HepG2 (cell line): ENCODE results near the gene TMX2. TPM values are rescaled to one million over a fixed set of nuclear protein-coding genes. Genes with fewer than 3 reads are reported as not detected.

ENCODE experiments used
- AGO1 ChIP-seq: fragments of 200-400 bp; formaldehyde crosslinking; IDR thresholded peaks from 2 replicates; pipeline ENCODE4 v1.6.1; 2017; ENCODE audit warnings: mild to moderate bottlenecking, low read depth, low read length, moderate library complexity; ENCODE audit not compliant: poor library complexity, severe bottlenecking
- ARHGAP35 ChIP-seq: sonication (generic); formaldehyde crosslinking; IDR thresholded peaks from 2 replicates; pipeline ENCODE4 v1.9.0; 2022; ENCODE audit warnings: mild to moderate bottlenecking, inconsistent platforms, moderate library complexity, missing genetic modification reagents, borderline replicate concordance
- KMT2A ChIP-seq: sonication (generic); formaldehyde crosslinking; IDR thresholded peaks from 2 replicates; pipeline ENCODE4 v1.4.0; 2020; ENCODE audit warnings: missing genetic modification reagents
- MBNL3 ChIP-seq: fragments of 250-450 bp; sonication (Bioruptor Pico); conservative IDR thresholded peaks from 2 replicates; pipeline ENCODE4 v1.8.0; 2022; ENCODE audit warnings: mild to moderate bottlenecking, inconsistent platforms
- SCMH1 ChIP-seq: sonication (generic); formaldehyde crosslinking; IDR thresholded peaks from 2 replicates; pipeline ENCODE4 v1.9.0; 2021; ENCODE audit warnings: missing genetic modification reagents, mild to moderate bottlenecking, borderline replicate concordance
- SMARCC2 ChIP-seq: fragments of 450-650 bp; IDR thresholded peaks from 2 replicates; pipeline ENCODE4 v1.6.1; 2017; ENCODE audit warnings: antibody characterized with exemption, mild to moderate bottlenecking
- ZFP1 ChIP-seq: IDR thresholded peaks from 2 replicates; pipeline ENCODE4 v1.6.1; 2016
- ZMYM3 ChIP-seq: sonication (generic); formaldehyde crosslinking; IDR thresholded peaks from 2 replicates; pipeline ENCODE4 v1.5.1; 2020; ENCODE audit warnings: mild to moderate bottlenecking, missing genetic modification reagents
- ZNF232 ChIP-seq: sonication (generic); formaldehyde crosslinking; IDR thresholded peaks from 2 replicates; pipeline ENCODE4 v1.4.0; 2020; ENCODE audit warnings: missing genetic modification reagents, borderline replicate concordance
- ZNF44 ChIP-seq: sonication (generic); formaldehyde crosslinking; IDR thresholded peaks from 2 replicates; pipeline ENCODE4 v1.5.1; 2020; ENCODE audit warnings: mild to moderate bottlenecking, missing genetic modification reagents
- ZNF562 ChIP-seq: sonication (generic); formaldehyde crosslinking; IDR thresholded peaks from 2 replicates; pipeline ENCODE4 v1.8.0; 2022; ENCODE audit warnings: missing genetic modification reagents, borderline replicate concordance
- polyA plus RNA-seq, 8 experiments: library from polyadenylated mRNA; depleted of rRNA in 3 of 8; stranded (reverse) in 7 of 8; unstranded in 1 of 8; fragments of >200 nt; fragmentation: Illumina TruSeq in 4 of 8; extraction: Trizol in 4 of 8; gene quantifications; 2 replicates each; pipeline versions ENCODE4 v1.2.1 to v1.2.3, GENCODE V29; 2011 to 2016; ENCODE audit warnings: low read depth in 4 of 8, missing spikeins in 1 of 8, mixed read lengths in 1 of 8; ENCODE audit not compliant: insufficient read depth in 1 of 8
- total RNA-seq, 5 experiments: library from RNA; depleted of rRNA; stranded (reverse); fragments of >200 nt; fragmentation: Illumina TruSeq; extraction: Trizol; gene quantifications; 2 replicates each; pipeline ENCODE4 v1.2.3, GENCODE V29; 2016; ENCODE audit warnings: low read depth in 1 of 5
- TF ChIP-seq, protein P1 (sequence below): sonication (generic); formaldehyde crosslinking; IDR thresholded peaks from 2 replicates; pipeline ENCODE4 v1.9.0; 2021; ENCODE audit warnings: mild to moderate bottlenecking, missing genetic modification reagents
- TF ChIP-seq, protein P2 (sequence below): sonication (generic); formaldehyde crosslinking; IDR thresholded peaks from 2 replicates; pipeline ENCODE4 v1.8.0; 2022; ENCODE audit warnings: missing genetic modification reagents, low read depth, mild to moderate bottlenecking, borderline replicate concordance
- TF ChIP-seq, protein P3 (sequence below): sonication (generic); formaldehyde crosslinking; IDR thresholded peaks from 2 replicates; pipeline ENCODE4 v1.8.1; 2023; ENCODE audit warnings: missing genetic modification reagents, mild to moderate bottlenecking, borderline replicate concordance
- TF ChIP-seq, protein P4 (sequence below): sonication (generic); formaldehyde crosslinking; IDR thresholded peaks from 2 replicates; pipeline ENCODE4 v1.4.0; 2020; ENCODE audit warnings: missing genetic modification reagents
- TF ChIP-seq, protein P5 (sequence below): sonication (generic); formaldehyde crosslinking; IDR thresholded peaks from 2 replicates; pipeline ENCODE4 v1.5.1; 2020; ENCODE audit warnings: mild to moderate bottlenecking, missing genetic modification reagents, moderate library complexity

Gene TMX2
- total and polyA plus RNA-seq, 2 of the 13 experiments (the other 11 are each of a cell fraction or from before 2014, with no cell fraction given) = 84.5 to 129 TPM

DNA sequence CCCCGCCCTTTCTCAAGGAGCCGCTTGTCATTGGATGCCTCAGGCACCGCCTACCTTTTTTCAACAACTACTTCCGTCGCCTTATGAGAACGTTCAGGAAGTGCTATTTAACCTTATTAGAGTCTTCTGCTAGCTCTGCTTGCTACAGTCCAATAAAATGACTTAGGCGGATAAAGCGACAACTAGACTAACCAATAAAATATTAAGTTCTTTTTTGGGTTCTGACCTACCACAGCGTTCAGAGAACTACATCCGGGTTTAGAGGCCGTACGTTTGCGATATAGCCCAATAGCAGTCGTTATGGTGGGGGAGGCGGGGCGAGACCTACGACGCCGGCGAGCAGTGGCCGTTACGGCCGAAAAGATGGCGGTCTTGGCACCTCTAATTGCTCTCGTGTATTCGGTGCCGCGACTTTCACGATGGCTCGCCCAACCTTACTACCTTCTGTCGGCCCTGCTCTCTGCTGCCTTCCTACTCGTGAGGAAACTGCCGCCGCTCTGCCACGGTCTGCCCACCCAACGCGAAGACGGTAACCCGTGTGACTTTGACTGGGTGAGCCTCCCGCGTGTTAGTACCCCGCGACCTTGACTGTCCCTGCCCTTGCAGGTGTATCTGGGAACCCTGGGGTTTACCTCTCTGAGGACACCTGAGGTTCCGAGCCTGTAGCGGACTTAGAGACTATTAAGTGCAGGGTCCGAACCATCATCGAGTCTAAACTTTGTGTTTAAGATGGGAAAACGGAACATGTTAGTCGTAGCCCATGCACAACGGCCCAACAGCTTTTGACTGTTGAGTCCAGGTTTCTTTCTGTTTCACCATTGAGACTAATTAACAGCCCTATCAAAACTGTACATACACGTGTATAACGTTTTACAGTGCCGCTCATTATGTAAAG lies at the start of gene TMX2 (continued):
- TF ChIP-seq, protein P1, sequence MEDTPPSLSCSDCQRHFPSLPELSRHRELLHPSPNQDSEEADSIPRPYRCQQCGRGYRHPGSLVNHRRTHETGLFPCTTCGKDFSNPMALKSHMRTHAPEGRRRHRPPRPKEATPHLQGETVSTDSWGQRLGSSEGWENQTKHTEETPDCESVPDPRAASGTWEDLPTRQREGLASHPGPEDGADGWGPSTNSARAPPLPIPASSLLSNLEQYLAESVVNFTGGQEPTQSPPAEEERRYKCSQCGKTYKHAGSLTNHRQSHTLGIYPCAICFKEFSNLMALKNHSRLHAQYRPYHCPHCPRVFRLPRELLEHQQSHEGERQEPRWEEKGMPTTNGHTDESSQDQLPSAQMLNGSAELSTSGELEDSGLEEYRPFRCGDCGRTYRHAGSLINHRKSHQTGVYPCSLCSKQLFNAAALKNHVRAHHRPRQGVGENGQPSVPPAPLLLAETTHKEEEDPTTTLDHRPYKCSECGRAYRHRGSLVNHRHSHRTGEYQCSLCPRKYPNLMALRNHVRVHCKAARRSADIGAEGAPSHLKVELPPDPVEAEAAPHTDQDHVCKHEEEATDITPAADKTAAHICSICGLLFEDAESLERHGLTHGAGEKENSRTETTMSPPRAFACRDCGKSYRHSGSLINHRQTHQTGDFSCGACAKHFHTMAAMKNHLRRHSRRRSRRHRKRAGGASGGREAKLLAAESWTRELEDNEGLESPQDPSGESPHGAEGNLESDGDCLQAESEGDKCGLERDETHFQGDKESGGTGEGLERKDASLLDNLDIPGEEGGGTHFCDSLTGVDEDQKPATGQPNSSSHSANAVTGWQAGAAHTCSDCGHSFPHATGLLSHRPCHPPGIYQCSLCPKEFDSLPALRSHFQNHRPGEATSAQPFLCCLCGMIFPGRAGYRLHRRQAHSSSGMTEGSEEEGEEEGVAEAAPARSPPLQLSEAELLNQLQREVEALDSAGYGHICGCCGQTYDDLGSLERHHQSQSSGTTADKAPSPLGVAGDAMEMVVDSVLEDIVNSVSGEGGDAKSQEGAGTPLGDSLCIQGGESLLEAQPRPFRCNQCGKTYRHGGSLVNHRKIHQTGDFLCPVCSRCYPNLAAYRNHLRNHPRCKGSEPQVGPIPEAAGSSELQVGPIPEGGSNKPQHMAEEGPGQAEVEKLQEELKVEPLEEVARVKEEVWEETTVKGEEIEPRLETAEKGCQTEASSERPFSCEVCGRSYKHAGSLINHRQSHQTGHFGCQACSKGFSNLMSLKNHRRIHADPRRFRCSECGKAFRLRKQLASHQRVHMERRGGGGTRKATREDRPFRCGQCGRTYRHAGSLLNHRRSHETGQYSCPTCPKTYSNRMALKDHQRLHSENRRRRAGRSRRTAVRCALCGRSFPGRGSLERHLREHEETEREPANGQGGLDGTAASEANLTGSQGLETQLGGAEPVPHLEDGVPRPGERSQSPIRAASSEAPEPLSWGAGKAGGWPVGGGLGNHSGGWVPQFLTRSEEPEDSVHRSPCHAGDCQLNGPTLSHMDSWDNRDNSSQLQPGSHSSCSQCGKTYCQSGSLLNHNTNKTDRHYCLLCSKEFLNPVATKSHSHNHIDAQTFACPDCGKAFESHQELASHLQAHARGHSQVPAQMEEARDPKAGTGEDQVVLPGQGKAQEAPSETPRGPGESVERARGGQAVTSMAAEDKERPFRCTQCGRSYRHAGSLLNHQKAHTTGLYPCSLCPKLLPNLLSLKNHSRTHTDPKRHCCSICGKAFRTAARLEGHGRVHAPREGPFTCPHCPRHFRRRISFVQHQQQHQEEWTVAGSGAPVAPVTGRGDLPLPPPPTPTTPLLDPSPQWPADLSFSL (CRISPR knock-in tag) = no peak
- TF ChIP-seq, protein P2, sequence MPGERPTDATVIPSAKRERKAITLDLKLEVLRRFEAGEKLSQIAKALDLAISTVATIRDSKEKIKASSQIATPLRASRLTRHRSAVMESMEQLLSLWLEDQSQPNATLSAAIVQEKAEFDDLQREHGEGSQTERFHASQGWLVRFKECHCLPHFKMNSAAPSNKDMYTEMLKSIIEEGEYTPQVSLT (CRISPR knock-in tag) = no peak
- TF ChIP-seq KMT2A (CRISPR knock-in tag) (peak; percentile 77), ZMYM3 (no peak), SMARCC2 (no peak), ZNF44 (CRISPR knock-in tag) (peak; percentile 85), ZNF232 (CRISPR knock-in tag) (no peak), ZFP1 (no peak), MBNL3 (CRISPR knock-in tag) (no peak), AGO1 (no peak), ZNF562 (CRISPR knock-in tag) (no peak), SCMH1 (CRISPR knock-in tag) (no peak), ARHGAP35 (no peak)
- TF ChIP-seq, protein P3, sequence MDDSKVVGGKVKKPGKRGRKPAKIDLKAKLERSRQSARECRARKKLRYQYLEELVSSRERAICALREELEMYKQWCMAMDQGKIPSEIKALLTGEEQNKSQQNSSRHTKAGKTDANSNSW = 0 out of 2 replicates have a peak, but pooled peaks have one; percentile 43
- TF ChIP-seq, protein P4, sequence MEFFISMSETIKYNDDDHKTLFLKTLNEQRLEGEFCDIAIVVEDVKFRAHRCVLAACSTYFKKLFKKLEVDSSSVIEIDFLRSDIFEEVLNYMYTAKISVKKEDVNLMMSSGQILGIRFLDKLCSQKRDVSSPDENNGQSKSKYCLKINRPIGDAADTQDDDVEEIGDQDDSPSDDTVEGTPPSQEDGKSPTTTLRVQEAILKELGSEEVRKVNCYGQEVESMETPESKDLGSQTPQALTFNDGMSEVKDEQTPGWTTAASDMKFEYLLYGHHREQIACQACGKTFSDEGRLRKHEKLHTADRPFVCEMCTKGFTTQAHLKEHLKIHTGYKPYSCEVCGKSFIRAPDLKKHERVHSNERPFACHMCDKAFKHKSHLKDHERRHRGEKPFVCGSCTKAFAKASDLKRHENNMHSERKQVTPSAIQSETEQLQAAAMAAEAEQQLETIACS (CRISPR knock-in tag) = 0 out of 2 replicates have a peak, but pooled peaks have one; percentile 22
- TF ChIP-seq, protein P5, sequence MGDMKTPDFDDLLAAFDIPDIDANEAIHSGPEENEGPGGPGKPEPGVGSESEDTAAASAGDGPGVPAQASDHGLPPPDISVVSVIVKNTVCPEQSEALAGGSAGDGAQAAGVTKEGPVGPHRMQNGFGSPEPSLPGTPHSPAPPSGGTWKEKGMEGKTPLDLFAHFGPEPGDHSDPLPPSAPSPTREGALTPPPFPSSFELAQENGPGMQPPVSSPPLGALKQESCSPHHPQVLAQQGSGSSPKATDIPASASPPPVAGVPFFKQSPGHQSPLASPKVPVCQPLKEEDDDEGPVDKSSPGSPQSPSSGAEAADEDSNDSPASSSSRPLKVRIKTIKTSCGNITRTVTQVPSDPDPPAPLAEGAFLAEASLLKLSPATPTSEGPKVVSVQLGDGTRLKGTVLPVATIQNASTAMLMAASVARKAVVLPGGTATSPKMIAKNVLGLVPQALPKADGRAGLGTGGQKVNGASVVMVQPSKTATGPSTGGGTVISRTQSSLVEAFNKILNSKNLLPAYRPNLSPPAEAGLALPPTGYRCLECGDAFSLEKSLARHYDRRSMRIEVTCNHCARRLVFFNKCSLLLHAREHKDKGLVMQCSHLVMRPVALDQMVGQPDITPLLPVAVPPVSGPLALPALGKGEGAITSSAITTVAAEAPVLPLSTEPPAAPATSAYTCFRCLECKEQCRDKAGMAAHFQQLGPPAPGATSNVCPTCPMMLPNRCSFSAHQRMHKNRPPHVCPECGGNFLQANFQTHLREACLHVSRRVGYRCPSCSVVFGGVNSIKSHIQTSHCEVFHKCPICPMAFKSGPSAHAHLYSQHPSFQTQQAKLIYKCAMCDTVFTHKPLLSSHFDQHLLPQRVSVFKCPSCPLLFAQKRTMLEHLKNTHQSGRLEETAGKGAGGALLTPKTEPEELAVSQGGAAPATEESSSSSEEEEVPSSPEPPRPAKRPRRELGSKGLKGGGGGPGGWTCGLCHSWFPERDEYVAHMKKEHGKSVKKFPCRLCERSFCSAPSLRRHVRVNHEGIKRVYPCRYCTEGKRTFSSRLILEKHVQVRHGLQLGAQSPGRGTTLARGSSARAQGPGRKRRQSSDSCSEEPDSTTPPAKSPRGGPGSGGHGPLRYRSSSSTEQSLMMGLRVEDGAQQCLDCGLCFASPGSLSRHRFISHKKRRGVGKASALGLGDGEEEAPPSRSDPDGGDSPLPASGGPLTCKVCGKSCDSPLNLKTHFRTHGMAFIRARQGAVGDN (CRISPR knock-in tag) = peak; percentile 58
